ENCODE data around the gene FOXA1.

Gene FOXA1

GRCh38 chr14:37586797-37587130 is 8.3 kb downstream of the FOXA1 start:
- no peaks in the 10 kb centered on the region for H3K9me3 ChIP-seq (ENCODE audit: control insufficient read depth, insufficient read depth, low read depth, low read length)
- H3K4me3 ChIP-seq (ENCODE audit: low read depth, low read length): no peak overlapping the region
- CTCF ChIA-PET: interaction anchor here (0.5 to 0.9 kb wide), 2 partner anchors 312 to 356 kb away, joined by 3 read pairs; no protein-coding TSS in a partner anchor
- POLR2A ChIA-PET: no interaction called here
- no peak overlapping the region for H3K27ac ChIP-seq (ENCODE audit: extremely low read depth, low read depth, low read length)
- peaks cover 0 to 5% of the 10 kb centered on the region in 2 experiments; a peak in 1 of 3 replicates for H3K36me3 ChIP-seq (ENCODE audit: control insufficient read depth in 2 of 2, insufficient read depth in 1 of 2, low read length in 2 of 2)
- 0 out of 2 replicates have a peak, but pooled peaks have one; percentile 13 for TF ChIP-seq PRDM6 (tag by site-specific recombination; IDR thresholded peaks at IDR 0.05)
- no peak for TF ChIP-seq ZNF843 (tag by site-specific recombination; IDR thresholded peaks at IDR 0.05)
- H3K4me1 ChIP-seq (ENCODE audit: control insufficient read depth, insufficient read depth, low read length): no peaks in the 10 kb centered on the region

- H3K27ac ChIP-seq (ENCODE audit: extremely low read depth, low read depth, low read length): no peak overlapping the region; the same call in 1 of the 2 replicates
- POLR2A ChIA-PET: no interaction called here
- H3K36me3 ChIP-seq (ENCODE audit: control insufficient read depth in 2 of 2, insufficient read depth in 1 of 2, low read length in 2 of 2): peaks cover 0 to under 1% of the 10 kb centered on the region in 2 experiments; a peak in 1 of 3 replicates
- no peak overlapping the region for H3K4me3 ChIP-seq (ENCODE audit: low read depth, low read length)
- CTCF ChIA-PET: no interaction called here
- no peak for TF ChIP-seq BCL11B (tag by site-specific recombination; IDR thresholded peaks at IDR 0.05; ENCODE audit: low read depth)
- TF ChIP-seq SCRT1 (tag by site-specific recombination; IDR thresholded peaks at IDR 0.05; ENCODE audit: borderline replicate concordance): no peak
- TF ChIP-seq ZNF514 (tag by site-specific recombination; IDR thresholded peaks at IDR 0.05): no peak
- no peak for TF ChIP-seq ZBTB49 (tag by site-specific recombination; IDR thresholded peaks at IDR 0.05; ENCODE audit: low read depth)
- TF ChIP-seq ZSCAN4 (tag by site-specific recombination; IDR thresholded peaks at IDR 0.05): no peak
- TF ChIP-seq ZNF433 (tag by site-specific recombination; IDR thresholded peaks at IDR 0.05; ENCODE audit: low read depth): no peak
- no peak for TF ChIP-seq ZNF202 (tag by site-specific recombination; IDR thresholded peaks at IDR 0.05; ENCODE audit: borderline replicate concordance)
- TF ChIP-seq ZSCAN23 (tag by site-specific recombination; IDR thresholded peaks at IDR 0.05): no peak
- no peak for TF ChIP-seq ZNF335 (tag by site-specific recombination; conservative IDR thresholded peaks at IDR 0.05)
- no peak for TF ChIP-seq ZNF280D (tag by site-specific recombination; IDR thresholded peaks at IDR 0.05)
- no peak for TF ChIP-seq ZNF214 (tag by site-specific recombination; IDR thresholded peaks at IDR 0.05; ENCODE audit: borderline replicate concordance)
- TF ChIP-seq ZNF311 (tag by site-specific recombination; IDR thresholded peaks at IDR 0.05; ENCODE audit: borderline replicate concordance): no peak
- no peak for TF ChIP-seq ZEB2 (tag by site-specific recombination; IDR thresholded peaks at IDR 0.05)
- TF ChIP-seq ZNF664 (tag by site-specific recombination; IDR thresholded peaks at IDR 0.05): no peak
- no peak for TF ChIP-seq ZNF239 (tag by site-specific recombination; IDR thresholded peaks at IDR 0.05)
- no peak for TF ChIP-seq ZNF121 (tag by site-specific recombination; IDR thresholded peaks at IDR 0.05)
- TF ChIP-seq ZNF2 (tag by site-specific recombination; IDR thresholded peaks at IDR 0.05): no peak
- TF ChIP-seq ZNF704 (tag by site-specific recombination; IDR thresholded peaks at IDR 0.05): no peak
- H3K4me1 ChIP-seq (ENCODE audit: control insufficient read depth, insufficient read depth, low read length): no peaks in the 10 kb centered on the region
- H3K9me3 ChIP-seq (ENCODE audit: control insufficient read depth, insufficient read depth, low read depth, low read length): no peaks in the 10 kb centered on the region
Observed at GRCh38 chr14:37585971-37586796, 8.9 kb downstream of the FOXA1 start.
